WTC11 (cell line): ENCODE data around the gene RCAN2. TPM values are rescaled to one million over a fixed set of nuclear protein-coding genes. Genes with fewer than 3 reads are reported as not detected.

ENCODE experiments used
- ATAC-seq: fragments of 200-7000 bp; cut with Tn5 transposase; 2 replicates; pipeline ENCODE4 v1.10.0; 2021; ENCODE audit warnings: mild to moderate bottlenecking, moderate library complexity
- CTCF ChIA-PET: fragments of 300-600 bp; sonication (Branson Sonifier 250); formaldehyde crosslinking; loops from one replicate; lab custom pipeline; 2021; ENCODE audit warnings: antibody characterized with exemption; lab: Charles Lee
- POLR2A ChIA-PET: fragments of 350-600 bp; sonication (Branson Sonifier 250); formaldehyde crosslinking; loops from one replicate; lab custom pipeline; 2021; ENCODE audit warnings: antibody characterized with exemption; lab: Charles Lee
- DNase-seq: peaks from one replicate; pipeline ENCODE4 v3.0.0; 2021; ENCODE audit warnings: low spot score
- H3K27ac Mint-ChIP-seq: 2 replicates; pipeline ENCODE4 v1.8.0; 2021; ENCODE audit warnings: mixed read lengths
- H3K27me3 Mint-ChIP-seq: 2 replicates; pipeline ENCODE4 v1.8.0; 2021; ENCODE audit warnings: low read depth, mild to moderate bottlenecking, moderate library complexity, mixed read lengths
- H3K36me3 Mint-ChIP-seq: 2 replicates; pipeline ENCODE4 v1.8.0; 2021; ENCODE audit warnings: mixed read lengths
- H3K4me1 Mint-ChIP-seq: 2 replicates; pipeline ENCODE4 v1.8.0; 2022; ENCODE audit warnings: mixed read lengths
- H3K4me3 Mint-ChIP-seq: 2 replicates; pipeline ENCODE4 v1.8.0; 2021; ENCODE audit warnings: mild to moderate bottlenecking, moderate library complexity, mixed read lengths
- H3K9me3 Mint-ChIP-seq: 2 replicates; pipeline ENCODE4 v1.8.0; 2021; ENCODE audit warnings: mixed read lengths
- AR ChIP-seq: fragments of 250-450 bp; sonication (Bioruptor Pico); IDR thresholded peaks from 2 replicates; pipeline ENCODE4 v1.9.0; 2021; ENCODE audit warnings: mild to moderate bottlenecking
- CREB1 ChIP-seq: sonication (generic); formaldehyde crosslinking; IDR thresholded peaks from 2 replicates; pipeline ENCODE4 v1.8.0; 2023; ENCODE audit warnings: mild to moderate bottlenecking, missing genetic modification reagents
- CTCF ChIP-seq: fragments of 200-600 bp; IDR thresholded peaks from 2 replicates; pipeline ENCODE4 v1.8.0; 2022; ENCODE audit warnings: antibody characterized with exemption
- ELF4 ChIP-seq: sonication (generic); formaldehyde crosslinking; IDR thresholded peaks from 2 replicates; pipeline ENCODE4 v1.8.1; 2022; ENCODE audit warnings: low read depth, mild to moderate bottlenecking, moderate library complexity, missing genetic modification reagents
- HMGA2 ChIP-seq: fragments of 250-450 bp; sonication (Bioruptor Pico); IDR thresholded peaks from 2 replicates; pipeline ENCODE4 v1.4.0; 2021; ENCODE audit warnings: mild to moderate bottlenecking, moderate library complexity
- MAX ChIP-seq: sonication (generic); formaldehyde crosslinking; IDR thresholded peaks from 2 replicates; pipeline ENCODE4 v1.8.0; 2022; ENCODE audit warnings: mild to moderate bottlenecking, missing genetic modification reagents
- NR1H2 ChIP-seq: sonication (generic); formaldehyde crosslinking; IDR thresholded peaks from 2 replicates; pipeline ENCODE4 v1.9.0; 2021; ENCODE audit warnings: mild to moderate bottlenecking, moderate library complexity, missing genetic modification reagents
- RELA ChIP-seq: sonication (generic); formaldehyde crosslinking; IDR thresholded peaks from 2 replicates; pipeline ENCODE4 v1.8.1; 2022; ENCODE audit warnings: missing genetic modification reagents, mild to moderate bottlenecking, borderline replicate concordance
- STAT6 ChIP-seq: sonication (generic); formaldehyde crosslinking; conservative IDR thresholded peaks from 2 replicates; pipeline ENCODE4 v1.8.1; 2023; ENCODE audit warnings: mild to moderate bottlenecking, low read depth, missing genetic modification reagents, moderate library complexity
- TP53 ChIP-seq: sonication (generic); formaldehyde crosslinking; IDR thresholded peaks from 2 replicates; pipeline ENCODE4 v1.8.1; 2023; ENCODE audit warnings: mild to moderate bottlenecking, missing genetic modification reagents
- ZNF121 ChIP-seq: sonication (generic); formaldehyde crosslinking; IDR thresholded peaks from 2 replicates; pipeline ENCODE4 v1.8.0; 2023; ENCODE audit warnings: missing genetic modification reagents
- ZNF219 ChIP-seq: sonication (generic); formaldehyde crosslinking; IDR thresholded peaks from 2 replicates; pipeline ENCODE4 v1.8.0; 2023; ENCODE audit warnings: missing genetic modification reagents, mild to moderate bottlenecking, borderline replicate concordance
- ZNF263 ChIP-seq: sonication (generic); formaldehyde crosslinking; IDR thresholded peaks from 2 replicates; pipeline ENCODE4 v1.8.1; 2022; ENCODE audit warnings: low read depth, mild to moderate bottlenecking, moderate library complexity, missing genetic modification reagents
- ZNF281 ChIP-seq: sonication (generic); formaldehyde crosslinking; IDR thresholded peaks from 2 replicates; pipeline ENCODE4 v1.8.0; 2023; ENCODE audit warnings: mild to moderate bottlenecking, missing genetic modification reagents
- ZSCAN18 ChIP-seq: fragments of 250-450 bp; sonication (Bioruptor Pico); IDR thresholded peaks from 2 replicates; pipeline ENCODE4 v2.1.2; 2022; ENCODE audit warnings: mild to moderate bottlenecking, moderate library complexity
- total RNA-seq: library from RNA; stranded (reverse); gene quantifications from 3 replicates; pipeline ENCODE4 v1.2.3, GENCODE V29; 2021

Gene RCAN2
- total RNA-seq, 1 experiment from 2014 or later, result 3.9 TPM

GRCh38 chr6:46420921-46421638 is 70.2 kb downstream of the RCAN2 start:
- no peak for ATAC-seq
- CTCF ChIA-PET, result interaction anchor here (1.3 kb wide), 1 partner anchor 70 kb away, joined by 6 read pairs; the partner anchor contains the start of gene RCAN2
- Mint-ChIP-seq H3K27me3 (no peaks in the 10 kb centered on the region), H3K4me1 (peaks cover 10% of the 10 kb centered on the region)
- TF ChIP-seq AR (CRISPR knock-in tag), result no peak
- no peak for TF ChIP-seq STAT6 (CRISPR knock-in tag)
- no peak for TF ChIP-seq ZNF121 (CRISPR knock-in tag)
- TF ChIP-seq ELF4 (CRISPR knock-in tag), result no peak
- TF ChIP-seq RELA (CRISPR knock-in tag), result no peak
- TF ChIP-seq CTCF, result no peak
- TF ChIP-seq, all 79 proteins: peak for 0
- POLR2A ChIA-PET, result no interaction called here
- Mint-ChIP-seq H3K36me3 (no peaks in the 10 kb centered on the region), H3K9me3 (no peaks in the 10 kb centered on the region), H3K4me3 (no peak overlapping the region), H3K27ac (no peak overlapping the region)
- DNase-seq, result no peak

GRCh38 chr6:46419576-46420002 is 71.7 kb downstream of the RCAN2 start:
- peak; percentile 62; the same call in 1 of the 2 replicates for TF ChIP-seq HMGA2 (CRISPR knock-in tag)
- TF ChIP-seq MAX (CRISPR knock-in tag), result no peak
- 0 out of 2 replicates have a peak, but pooled peaks have one; percentile 28 for ATAC-seq

GRCh38 chr6:46414398-46414797 is 76.9 kb downstream of the RCAN2 start:
- Mint-ChIP-seq H3K27me3 (no peaks in the 10 kb centered on the region), H3K27ac (no peak overlapping the region), H3K4me3 (no peak overlapping the region), H3K4me1 (peaks cover 5% of the 10 kb centered on the region), H3K36me3 (no peaks in the 10 kb centered on the region), H3K9me3 (no peaks in the 10 kb centered on the region)
- ChIA-PET CTCF (interaction anchor here (0.6 to 4.2 kb wide), 3 partner anchors 193 to 324 kb away, joined by 4 to 37 read pairs (median 6); no protein-coding TSS in a partner anchor), POLR2A (no interaction called here)
- DNase-seq (no peak), ATAC-seq (no peak)
- TF ChIP-seq ZNF263 (CRISPR knock-in tag) (no peak), NR1H2 (no peak), ZNF219 (CRISPR knock-in tag) (no peak), CREB1 (no peak), TP53 (CRISPR knock-in tag) (no peak), ZSCAN18 (CRISPR knock-in tag) (no peak), ZNF281 (no peak)

More at GRCh38 chr6:46419576-46420002, 71.7 kb downstream of the RCAN2 start:
- H3K9me3 Mint-ChIP-seq, result no peaks in the 10 kb centered on the region
- H3K27ac Mint-ChIP-seq, result no peak overlapping the region
- peaks cover 15% of the 10 kb centered on the region for H3K4me1 Mint-ChIP-seq
- no peaks in the 10 kb centered on the region for H3K27me3 Mint-ChIP-seq
- H3K36me3 Mint-ChIP-seq, result no peaks in the 10 kb centered on the region
- DNase-seq, result peak; percentile 38
- no peak overlapping the region for H3K4me3 Mint-ChIP-seq
- CTCF ChIA-PET, result interaction anchor here (1.2 to 1.7 kb wide), 2 partner anchors 72 to 236 kb away, joined by 5 to 13 read pairs; partner anchors contain the start of gene RCAN2
- POLR2A ChIA-PET, result interaction anchor here (0.7 kb wide), 1 partner anchor 233 kb away, joined by 3 read pairs; no protein-coding TSS in a partner anchor
